Activated naive CD4-positive, alpha-beta T cell treated with anti-CD3 and anti-CD28 coated beads, Interleukin-2, amount 50 U/mL, for 72 hours (primary cell): Measurements from ENCODE around the gene CACNA1G. TPM values are rescaled to one million over a fixed set of nuclear protein-coding genes. Genes with fewer than 3 reads are reported as not detected.
A peak's percentile ranks its signal among the peaks of the same experiment; 100 is the strongest.

Experiments used
- ATAC-seq, 2 donors: fragments of 150-1000 bp; cut with Tn5 transposase; 2 replicates each; pipeline ENCODE4 v1.10.0; 2021; ENCODE audit warnings: mild to moderate bottlenecking in 2 of 2, moderate library complexity in 2 of 2
- DNase-seq, 2 donors: peaks; one replicate each; pipeline ENCODE4 v3.0.0; 2021 to 2022; ENCODE audit warnings: low spot score in 2 of 2
- H3K27ac Mint-ChIP-seq, 2 donors: one replicate each; pipeline ENCODE4 v1.8.0; 2022; ENCODE audit warnings: mild to moderate bottlenecking in 2 of 2, mixed read lengths in 2 of 2
- H3K36me3 Mint-ChIP-seq, 2 donors: one replicate each; pipeline ENCODE4 v1.8.0; 2022; ENCODE audit warnings: mixed read lengths in 2 of 2
- H3K9me3 Mint-ChIP-seq, 2 donors: one replicate each; pipeline ENCODE4 v1.8.0; 2022; ENCODE audit warnings: mixed read lengths in 2 of 2
- total RNA-seq, 2 donors: library from RNA; stranded (reverse); gene quantifications; one replicate each; pipeline ENCODE4 v1.2.3, GENCODE V29; 2022

The CACNA1G gene
- total RNA-seq, 2 donors from 2014 or later = 0.14 TPM; not detected in 1

- no peak for DNase-seq
- peaks cover 0 to 6% of the 10 kb centered on the region in 2 donors for H3K36me3 Mint-ChIP-seq
- no peaks in the 10 kb centered on the region for H3K9me3 Mint-ChIP-seq
- H3K27ac Mint-ChIP-seq = no peak overlapping the region
- ATAC-seq = no peak
Observed at GRCh38 chr17:50656509-50656908, 96.0 kb downstream of the CACNA1G start.

- H3K27ac Mint-ChIP-seq = no peak overlapping the region
- DNase-seq (no peak), ATAC-seq (no peak)
- peaks cover 0 to 1% of the 10 kb centered on the region in 2 donors for H3K36me3 Mint-ChIP-seq
- no peaks in the 10 kb centered on the region for H3K9me3 Mint-ChIP-seq
Observed at GRCh38 chr17:50657054-50657453, 96.5 kb downstream of the CACNA1G start.

- no peak for DNase-seq
- Mint-ChIP-seq H3K27ac (peak overlapping the region in 1 of 2 donors; percentile 14), H3K36me3 (no peaks in the 10 kb centered on the region), H3K9me3 (peaks cover 0 to 2% of the 10 kb centered on the region in 2 donors)
- ATAC-seq = no peak
Observed at GRCh38 chr17:50657627-50658026, 97.1 kb downstream of the CACNA1G start.

- DNase-seq = no peak
- Mint-ChIP-seq H3K36me3 (no peaks in the 10 kb centered on the region), H3K27ac (peak overlapping the region in 1 of 2 donors; percentile 72), H3K9me3 (peaks cover 0 to 3% of the 10 kb centered on the region in 2 donors)
- no peak for ATAC-seq
Observed at GRCh38 chr17:50658616-50659015, 98.1 kb downstream of the CACNA1G start.

- Mint-ChIP-seq H3K27ac (peak overlapping the region in 1 of 2 donors; percentile 72), H3K9me3 (peaks cover 0 to 3% of the 10 kb centered on the region in 2 donors), H3K36me3 (no peaks in the 10 kb centered on the region)
- DNase-seq = no peak
- ATAC-seq = no peak
Observed at GRCh38 chr17:50659179-50659578, 98.7 kb downstream of the CACNA1G start.

- H3K27ac Mint-ChIP-seq = peak overlapping the region; percentile 76 to 84
- DNase-seq (no peak), ATAC-seq (no peak)
- H3K36me3 Mint-ChIP-seq = no peaks in the 10 kb centered on the region
- peaks cover 0 to 3% of the 10 kb centered on the region in 2 donors for H3K9me3 Mint-ChIP-seq
Observed at GRCh38 chr17:50660042-50660886, 99.7 kb downstream of the CACNA1G start.

GRCh38 chr17:50660887-50661345 is 100.4 kb downstream of the CACNA1G start:
- ATAC-seq (no peak), DNase-seq (no peak)
- H3K27ac Mint-ChIP-seq = peak overlapping the region; percentile 76 to 84
- no peaks in the 10 kb centered on the region for H3K36me3 Mint-ChIP-seq
- peaks cover 0 to 3% of the 10 kb centered on the region in 2 donors for H3K9me3 Mint-ChIP-seq

GRCh38 chr17:50661348-50661747 is 100.8 kb downstream of the CACNA1G start:
- Mint-ChIP-seq H3K9me3 (peaks cover 0 to 3% of the 10 kb centered on the region in 2 donors), H3K36me3 (no peaks in the 10 kb centered on the region), H3K27ac (peak overlapping the region; percentile 56 to 76)
- DNase-seq (no peak), ATAC-seq (peak in 1 of 2 donors; percentile 29)

GRCh38 chr17:50661795-50662391 is 101.4 kb downstream of the CACNA1G start:
- DNase-seq = peak in 1 of 2 donors; percentile 22
- H3K27ac Mint-ChIP-seq = peak overlapping the region; percentile 32 to 76
- ATAC-seq = peak; percentile 73 to 78
- H3K9me3 Mint-ChIP-seq = peaks cover 0 to 3% of the 10 kb centered on the region in 2 donors
- no peaks in the 10 kb centered on the region for H3K36me3 Mint-ChIP-seq

- Mint-ChIP-seq H3K36me3 (no peaks in the 10 kb centered on the region), H3K27ac (peak overlapping the region; percentile 75 to 76), H3K9me3 (peaks cover 0 to 3% of the 10 kb centered on the region in 2 donors)
- no peak for ATAC-seq
- DNase-seq = no peak
Observed at GRCh38 chr17:50662632-50663225, 102.2 kb downstream of the CACNA1G start.

GRCh38 chr17:50663812-50664374 is 103.4 kb downstream of the CACNA1G start:
- DNase-seq (no peak), ATAC-seq (no peak)
- no peaks in the 10 kb centered on the region for H3K36me3 Mint-ChIP-seq
- peaks cover 0 to 3% of the 10 kb centered on the region in 2 donors for H3K9me3 Mint-ChIP-seq
- H3K27ac Mint-ChIP-seq = peak overlapping the region in 1 of 2 donors; percentile 76

- Mint-ChIP-seq H3K36me3 (no peaks in the 10 kb centered on the region), H3K9me3 (peaks cover 0 to 3% of the 10 kb centered on the region in 2 donors), H3K27ac (no peak overlapping the region)
- no peak for ATAC-seq
- DNase-seq = no peak
Observed at GRCh38 chr17:50664788-50665458, 104.4 kb downstream of the CACNA1G start.

GRCh38 chr17:50665838-50666237 is 105.3 kb downstream of the CACNA1G start:
- Mint-ChIP-seq H3K9me3 (peaks cover 0 to 3% of the 10 kb centered on the region in 2 donors), H3K27ac (no peak overlapping the region), H3K36me3 (no peaks in the 10 kb centered on the region)
- ATAC-seq = no peak
- no peak for DNase-seq

- no peak overlapping the region for H3K27ac Mint-ChIP-seq
Observed at GRCh38 chr17:50666316-50666715, 105.8 kb downstream of the CACNA1G start.

GRCh38 chr17:50667259-50668024 is 106.9 kb downstream of the CACNA1G start:
- peak overlapping the region; percentile 4 to 85 for H3K27ac Mint-ChIP-seq
- no peak for DNase-seq

More at GRCh38 chr17:50666316-50666715, 105.8 kb downstream of the CACNA1G start:
- DNase-seq (no peak), ATAC-seq (no peak)
- H3K36me3 Mint-ChIP-seq = no peaks in the 10 kb centered on the region
- H3K9me3 Mint-ChIP-seq = peaks cover 0 to 3% of the 10 kb centered on the region in 2 donors

More at GRCh38 chr17:50667259-50668024, 106.9 kb downstream of the CACNA1G start:
- no peak for ATAC-seq
- H3K9me3 Mint-ChIP-seq = peaks cover 0 to 3% of the 10 kb centered on the region in 2 donors
- H3K36me3 Mint-ChIP-seq = no peaks in the 10 kb centered on the region
